Dermis blood vessel endothelial cell (primary cell): ENCODE measurements around the gene KATNB1. TPM values are rescaled to one million over a fixed set of nuclear protein-coding genes. Genes with fewer than 3 reads are reported as not detected.

ENCODE experiments used
- DNase-seq: peaks from one replicate; pipeline ENCODE4 v3.0.0; 2010
- total RNA-seq: library from RNA; depleted of rRNA; stranded (reverse); fragments of >200 nt; gene quantifications from 2 replicates; pipeline ENCODE4 v1.2.3, GENCODE V29; 2014

KATNB1 gene
- 26.2 and 48.3 TPM in 2 replicates for total RNA-seq

DNA sequence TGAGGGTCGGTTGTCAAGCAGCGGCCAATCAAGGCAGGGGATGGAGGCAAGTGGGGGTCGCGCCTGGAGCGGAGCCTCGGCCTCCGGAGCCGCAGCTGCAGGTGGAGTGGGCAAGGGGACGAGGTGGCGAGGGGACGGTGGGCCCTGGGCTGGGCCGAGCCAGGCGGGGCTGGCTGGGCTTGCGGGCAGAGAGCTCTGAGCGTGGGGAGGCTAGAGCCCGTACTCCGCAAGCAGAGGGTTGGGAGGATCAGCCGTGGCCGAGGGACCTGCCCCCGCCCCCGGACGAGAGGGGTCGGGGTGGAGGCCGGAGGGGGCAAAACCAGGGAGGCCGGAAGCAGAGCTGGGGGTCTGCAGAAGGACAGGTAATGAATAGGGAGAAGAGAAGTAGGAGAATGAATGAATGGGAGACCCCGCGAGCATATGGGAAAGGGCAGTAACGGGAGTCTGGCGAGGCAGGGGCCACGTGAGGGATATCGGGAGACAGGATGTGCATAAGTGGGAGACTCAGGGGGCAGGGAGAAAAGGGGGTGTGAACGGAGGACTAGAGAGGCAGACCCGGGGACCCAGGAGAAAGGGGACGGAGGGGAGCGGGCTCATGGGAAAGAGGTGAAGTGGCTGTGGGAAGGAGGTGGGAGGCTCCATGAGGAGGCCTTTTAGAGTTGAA, at the start of gene KATNB1:
Gene KATNB1, plus strand, starts transcription at position 16 of the 664 bp plus-strand sequence. CDS start 1,474 bp downstream, outside the sequence.
- peak; percentile 37 for DNase-seq

GRCh38 chr16:57686577-57686976, 49.0 kb upstream of the KATNB1 start:
- DNase-seq = no peak

DNA sequence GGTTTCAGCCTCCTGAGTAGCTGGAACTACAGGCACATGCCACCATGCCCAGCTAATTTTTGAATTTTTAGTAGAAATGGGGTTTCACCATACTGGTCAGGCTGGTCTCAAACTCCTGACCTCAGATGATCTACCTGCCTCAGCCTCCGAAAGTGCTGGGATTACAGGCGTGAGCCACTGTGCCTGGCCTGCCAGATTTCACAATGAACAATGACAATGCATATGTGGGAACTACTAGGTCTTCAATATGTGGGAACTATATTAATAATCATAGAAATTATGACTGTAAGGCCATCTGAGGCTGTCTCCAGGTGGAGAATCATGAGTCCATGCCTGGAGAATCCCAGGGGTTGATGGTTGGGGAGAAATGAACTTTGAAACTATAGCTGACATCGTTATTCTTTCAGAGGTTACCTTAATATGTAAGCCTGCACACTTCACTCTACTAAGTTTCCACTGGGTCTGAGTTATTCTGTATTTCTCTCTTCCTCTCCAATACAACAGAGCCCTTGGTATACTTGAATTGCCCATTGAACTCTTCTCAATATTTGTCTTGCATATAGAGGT, 48.1 kb upstream of the KATNB1 start:
- no peak for DNase-seq

- DNase-seq = no peak
These were observed 47.0 kb upstream of the KATNB1 start for GRCh38 chr16:57688487-57688986.

DNA sequence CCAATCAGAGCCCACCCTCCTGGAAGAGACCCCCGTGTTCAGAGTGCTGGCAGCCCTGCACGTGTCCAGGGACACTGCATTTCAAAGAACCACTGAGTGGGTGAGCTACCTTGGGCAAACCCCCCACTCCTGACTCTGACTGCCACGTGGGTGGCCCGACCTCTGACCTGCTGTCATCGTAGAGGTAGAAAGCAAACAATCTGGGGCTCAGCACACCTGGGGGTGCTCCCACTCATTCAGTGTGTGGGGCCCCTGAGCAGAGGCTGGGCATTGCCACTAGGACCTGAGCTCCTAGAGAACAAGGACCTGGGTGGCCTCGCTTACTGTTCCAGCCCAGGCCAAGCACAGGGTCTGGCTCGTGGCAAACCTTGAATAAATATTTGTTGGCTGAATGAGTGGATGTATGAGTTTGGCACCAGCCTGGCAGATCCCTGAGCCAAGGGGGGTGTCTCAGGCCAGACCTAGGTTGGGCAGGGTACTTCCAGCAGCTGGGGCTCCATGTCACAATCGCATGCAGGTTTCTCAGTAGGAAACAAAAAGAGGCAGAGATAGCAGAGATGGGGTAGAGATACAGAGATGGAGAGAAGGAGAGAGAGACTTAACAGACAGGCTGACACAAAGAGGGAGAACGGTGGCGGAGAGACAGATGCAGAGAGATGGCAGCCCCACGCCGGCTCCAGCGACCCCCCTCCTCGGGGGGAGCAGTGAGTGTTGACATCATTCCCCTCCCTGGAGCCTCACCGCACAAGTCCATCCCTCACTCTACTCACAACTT, 46.4 kb upstream of the KATNB1 start:
- no peak for DNase-seq

- peak; percentile 42 for DNase-seq
These were observed 45.6 kb upstream of the KATNB1 start for GRCh38 chr16:57689762-57690558.

- no peak for DNase-seq
These were observed 44.6 kb upstream of the KATNB1 start for GRCh38 chr16:57690782-57691471.

DNA sequence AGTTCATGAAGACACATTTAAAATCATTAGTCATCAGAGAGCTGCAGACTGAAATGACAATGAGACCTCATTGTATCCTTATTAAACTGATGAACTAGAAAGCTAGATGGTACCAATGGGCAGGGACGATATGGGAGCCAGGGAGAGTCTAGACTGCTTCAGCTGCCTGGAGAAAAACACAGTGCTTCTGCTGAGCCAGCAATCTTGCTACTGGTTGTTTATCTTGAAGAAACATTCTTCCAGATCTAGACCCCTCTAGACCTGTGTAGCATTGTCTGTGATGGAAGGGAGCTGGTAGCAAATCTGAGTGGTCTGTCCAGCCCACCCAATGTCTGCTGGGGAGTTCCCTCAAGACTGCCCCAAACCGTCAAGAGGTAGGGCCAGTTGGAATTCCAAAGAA, 42.9 kb upstream of the KATNB1 start:
- DNase-seq = no peak

- no peak for DNase-seq
These were observed 42.0 kb upstream of the KATNB1 start for GRCh38 chr16:57693550-57693949.

GRCh38 chr16:57694231-57694724, 41.3 kb upstream of the KATNB1 start:
- no peak for DNase-seq

DNA sequence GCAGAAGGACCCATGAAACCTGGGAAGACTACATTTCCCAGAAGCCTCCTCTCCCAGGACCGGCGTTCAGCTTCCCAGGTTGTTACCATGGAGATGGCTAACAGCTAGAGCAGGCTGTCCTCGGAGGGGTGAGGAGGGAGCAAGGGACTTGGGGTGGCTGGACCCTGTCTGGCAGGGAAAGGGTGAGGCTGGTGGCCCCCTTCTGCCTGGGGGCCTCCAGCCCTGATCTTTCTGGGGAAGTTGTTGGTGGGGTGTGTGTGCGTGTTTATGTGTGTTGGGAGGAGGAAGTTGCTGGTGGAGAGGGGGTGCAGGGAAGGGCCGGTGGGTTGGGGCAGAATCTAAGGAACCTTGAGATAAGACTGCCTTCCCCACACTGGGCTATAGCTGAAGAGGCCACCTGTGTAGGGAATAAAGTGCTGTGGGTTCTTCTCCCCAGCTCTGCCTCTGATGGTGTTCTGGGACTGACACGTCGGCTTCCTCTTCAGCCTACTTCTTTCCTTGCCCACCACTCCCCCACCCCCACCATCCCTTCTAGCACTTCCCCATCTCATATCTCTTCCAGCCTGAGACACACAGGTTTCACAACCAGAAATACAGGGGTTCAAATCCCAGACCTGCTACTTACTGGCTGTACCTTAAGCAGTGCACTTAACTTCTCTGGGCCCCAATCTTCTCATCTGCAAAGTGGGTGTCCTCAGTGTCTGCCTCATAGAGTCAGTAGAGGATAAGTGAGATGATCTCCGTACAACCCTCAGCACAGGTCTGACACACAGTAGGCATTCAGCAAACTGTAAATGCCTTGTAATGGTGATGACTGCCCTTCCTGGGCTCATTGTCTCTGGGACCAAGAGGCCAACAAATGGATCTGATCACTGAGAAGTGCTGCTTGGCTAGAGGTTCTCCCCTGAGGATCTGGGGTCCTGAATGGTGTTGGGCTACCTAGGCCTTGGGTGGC, 40.6 kb upstream of the KATNB1 start, which contains the start of gene DRC7:
Gene DRC7, plus strand, starts transcription at position 82 of the 955 bp plus-strand sequence. CDS start 3,144 bp downstream, outside the sequence.
- peak; percentile 72 for DNase-seq

DNA sequence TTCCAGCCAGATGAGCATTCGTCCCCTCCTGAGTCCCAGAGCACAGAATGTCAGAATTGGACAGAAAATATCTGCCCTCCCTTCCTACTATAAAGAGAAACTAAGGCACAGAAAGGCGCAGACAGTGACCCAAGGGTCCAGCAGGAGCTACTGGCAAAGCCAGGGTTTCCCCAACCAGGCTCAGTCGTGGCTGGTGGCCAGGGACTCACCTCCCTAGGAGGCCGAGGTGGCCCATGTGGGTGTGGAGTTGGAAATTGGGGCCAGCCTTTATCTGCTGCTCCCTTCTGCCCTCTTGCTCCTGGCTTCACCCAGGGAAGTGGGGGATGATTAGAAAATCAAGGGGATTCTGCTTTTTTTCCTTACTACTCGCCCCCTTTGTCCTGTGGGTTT, 39.9 kb upstream of the KATNB1 start:
- no peak for DNase-seq

DNA sequence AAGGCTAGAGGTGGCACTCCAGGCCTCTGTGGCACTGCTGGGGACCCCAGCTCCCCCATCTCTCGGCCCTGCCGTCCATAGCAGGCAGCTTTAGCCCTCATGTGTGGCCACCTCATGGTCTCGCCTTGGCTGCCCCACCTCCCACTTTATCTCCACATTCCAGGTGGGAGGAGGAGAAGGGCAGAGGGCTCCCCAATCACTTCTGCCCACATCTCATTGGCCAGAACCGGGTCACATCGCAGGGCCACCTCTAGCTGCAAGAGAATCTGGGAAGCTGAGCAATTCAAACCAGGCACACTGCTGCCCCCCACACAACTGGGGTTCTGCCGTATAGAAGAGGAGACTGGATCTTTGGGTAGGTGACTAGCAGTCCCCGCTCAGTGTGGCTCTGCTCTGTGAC, 39.3 kb upstream of the KATNB1 start:
- no peak for DNase-seq

- DNase-seq = no peak
These were observed 37.6 kb upstream of the KATNB1 start for GRCh38 chr16:57697896-57698537.

GRCh38 chr16:57698812-57699405, 36.7 kb upstream of the KATNB1 start:
- DNase-seq = no peak

DNA sequence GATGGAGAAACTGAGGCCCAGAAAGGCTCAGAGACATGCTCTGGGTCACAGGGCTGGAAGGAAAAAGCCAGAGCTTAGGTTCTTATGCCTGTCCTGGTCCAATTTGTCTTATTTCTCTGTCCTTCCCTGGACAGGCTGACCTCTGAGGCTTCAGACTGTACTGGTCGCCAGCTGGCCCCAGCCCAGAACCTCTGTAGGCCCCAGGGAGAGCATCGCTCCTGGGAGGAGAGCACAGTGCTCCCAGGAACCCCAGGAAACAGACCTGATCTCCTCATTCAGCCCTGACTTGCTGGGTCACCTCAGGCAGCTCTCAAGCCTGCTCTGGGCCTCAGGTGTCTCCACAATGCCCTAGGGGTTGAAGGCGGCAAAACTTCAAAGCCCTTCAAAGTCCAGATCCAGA, 36.1 kb upstream of the KATNB1 start:
- DNase-seq = no peak

GRCh38 chr16:57699899-57700298, 35.7 kb upstream of the KATNB1 start:
- no peak for DNase-seq

DNA sequence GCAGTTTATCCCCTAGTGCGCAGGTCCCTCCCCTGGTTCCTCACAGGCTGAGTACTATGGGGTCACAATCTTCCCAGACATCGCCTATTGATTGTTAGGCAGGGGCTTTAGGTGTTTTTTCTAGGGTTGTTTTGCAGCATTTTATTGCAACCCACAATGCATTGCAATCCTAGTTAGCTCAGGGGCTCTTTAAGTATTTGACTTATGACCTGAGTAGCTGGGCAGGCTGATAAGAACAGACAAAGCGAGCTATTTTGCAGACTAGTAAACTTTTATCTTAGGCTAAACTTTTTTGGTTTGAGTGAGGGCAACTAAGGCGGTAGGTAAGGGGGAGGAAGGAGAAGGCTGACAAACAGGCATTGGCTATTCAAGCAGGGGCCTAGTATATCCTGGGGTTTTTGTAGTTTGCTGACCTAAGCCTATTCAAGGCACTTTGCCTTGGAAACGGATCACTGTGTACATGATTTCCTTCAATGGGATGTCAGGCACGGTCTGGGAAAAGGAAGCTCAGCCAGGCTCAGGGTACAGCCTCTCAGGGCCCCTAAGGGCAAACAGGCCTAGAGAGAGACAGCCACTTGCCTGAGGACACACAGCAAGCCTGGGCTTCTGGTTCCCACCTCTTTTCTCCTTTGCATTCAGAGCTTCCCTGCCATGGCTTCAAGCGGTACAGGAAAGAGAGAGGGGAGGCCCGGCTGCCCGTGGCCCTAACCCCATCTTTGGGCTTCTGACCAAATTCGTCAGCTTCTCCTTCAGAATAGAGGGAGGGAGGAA, 34.6 kb upstream of the KATNB1 start:
- no peak for DNase-seq
